ENCODE results near the gene SPG21.
"Not testable (repeated sequence)": the region's sequence is repeated elsewhere in the genome, so short reads cannot be mapped to it uniquely, and the experiment has no call there.

SPG21 gene

GRCh38 chr15:64989416-64990167 lies at the start of gene SPG21:
TSS of gene SPG21 (minus strand) at chr15:64989914. CDS start at chr15:64983569, 6,345 bp downstream.
- DNase-seq (ENCODE audit: low spot score): peak; percentile 91

- DNase-seq (ENCODE audit: low spot score): no peak
These were observed 49.1 kb upstream of the SPG21 start for GRCh38 chr15:65038836-65039235.

GRCh38 chr15:65038428-65038827 lies 48.7 kb upstream of the SPG21 start:
- no peak for DNase-seq (ENCODE audit: low spot score)

- DNase-seq (ENCODE audit: low spot score): no peak
These were observed 47.6 kb upstream of the SPG21 start for GRCh38 chr15:65037309-65037708.

GRCh38 chr15:65034719-65035118 lies 45.0 kb upstream of the SPG21 start:
- no peak for DNase-seq (ENCODE audit: low spot score)

GRCh38 chr15:65033659-65034269 lies 44.0 kb upstream of the SPG21 start:
- DNase-seq (ENCODE audit: low spot score): peak; percentile 45

GRCh38 chr15:65032801-65033537 lies 43.3 kb upstream of the SPG21 start:
- DNase-seq (ENCODE audit: low spot score): peak; percentile 52

GRCh38 chr15:65029736-65030208 lies 40.1 kb upstream of the SPG21 start:
- no peak for DNase-seq (ENCODE audit: low spot score)

- peak; percentile 86 for DNase-seq (ENCODE audit: low spot score)
These were observed 39.4 kb upstream of the SPG21 start, which contains the start of gene MTFMT for GRCh38 chr15:65028921-65029735. TSS of gene MTFMT (minus strand) at chr15:65029639. CDS start at chr15:65029613, 26 bp downstream.

- DNase-seq (ENCODE audit: low spot score): no peak
These were observed 38.6 kb upstream of the SPG21 start for GRCh38 chr15:65028338-65028737.

GRCh38 chr15:65027593-65027992 lies 37.9 kb upstream of the SPG21 start:
- DNase-seq (ENCODE audit: low spot score): no peak

- no peak for DNase-seq (ENCODE audit: low spot score)
These were observed 37.0 kb upstream of the SPG21 start for GRCh38 chr15:65026756-65027155.

- no peak for DNase-seq (ENCODE audit: low spot score)
These were observed 31.8 kb upstream of the SPG21 start for GRCh38 chr15:65021488-65021887.

GRCh38 chr15:65020419-65020818 lies 30.7 kb upstream of the SPG21 start:
- no peak for DNase-seq (ENCODE audit: low spot score)

- DNase-seq (ENCODE audit: low spot score): not testable (repeated sequence)
These were observed 21.5 kb upstream of the SPG21 start for GRCh38 chr15:65011198-65011597.

GRCh38 chr15:65008983-65009382 lies 19.3 kb upstream of the SPG21 start:
- no peak for DNase-seq (ENCODE audit: low spot score)

GRCh38 chr15:65006876-65007275 lies 17.2 kb upstream of the SPG21 start:
- DNase-seq (ENCODE audit: low spot score): no peak

GRCh38 chr15:65004993-65005392 lies 15.3 kb upstream of the SPG21 start:
- no peak for DNase-seq (ENCODE audit: low spot score)

GRCh38 chr15:64997745-64998375 lies 8.1 kb upstream of the SPG21 start:
- no peak for DNase-seq (ENCODE audit: low spot score)

GRCh38 chr15:64997066-64997465 lies 7.4 kb upstream of the SPG21 start:
- no peak for DNase-seq (ENCODE audit: low spot score)

- no peak for DNase-seq (ENCODE audit: low spot score)
These were observed 3.6 kb upstream of the SPG21 start for GRCh38 chr15:64993290-64993689.

All from globus pallidus (tissue), 1 donor.